Measurements from ENCODE around the gene SRBD1.

DNA sequence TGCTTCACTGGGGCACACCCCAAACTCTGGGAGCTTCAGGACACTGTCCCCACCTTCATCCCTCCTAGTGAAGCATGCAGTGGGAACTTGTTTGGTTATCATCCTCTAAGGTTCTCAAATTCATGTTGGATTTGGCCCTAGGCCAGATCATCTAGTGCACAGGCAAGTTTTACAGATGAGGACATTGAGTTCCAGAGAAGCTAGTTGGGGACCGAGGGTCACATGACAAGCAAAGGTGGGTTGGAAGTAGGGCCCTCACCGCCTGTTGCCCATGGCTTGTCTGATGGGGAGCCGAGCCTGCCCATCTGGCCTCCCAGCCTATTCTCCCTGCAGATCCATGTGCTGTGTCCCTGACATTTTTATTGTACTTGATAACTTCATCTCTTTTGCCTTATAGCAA, 43.2 kb upstream of the SRBD1 start:
- no peak for TF ChIP-seq CTCF (IDR thresholded peaks at IDR 0.05)
- no peak for TF ChIP-seq POLR2A (IDR thresholded peaks at IDR 0.05)
- no peak for TF ChIP-seq EP300 (IDR thresholded peaks at IDR 0.05)
